IPS-NIHi7 (cell line): ENCODE measurements around the gene BIRC2.

Experiments
- DNase-seq: peaks from one replicate; pipeline ENCODE4 v3.0.0; 2012; ENCODE audit warnings: mixed read lengths; ENCODE audit errors: extremely low spot score

Gene BIRC2

DNA sequence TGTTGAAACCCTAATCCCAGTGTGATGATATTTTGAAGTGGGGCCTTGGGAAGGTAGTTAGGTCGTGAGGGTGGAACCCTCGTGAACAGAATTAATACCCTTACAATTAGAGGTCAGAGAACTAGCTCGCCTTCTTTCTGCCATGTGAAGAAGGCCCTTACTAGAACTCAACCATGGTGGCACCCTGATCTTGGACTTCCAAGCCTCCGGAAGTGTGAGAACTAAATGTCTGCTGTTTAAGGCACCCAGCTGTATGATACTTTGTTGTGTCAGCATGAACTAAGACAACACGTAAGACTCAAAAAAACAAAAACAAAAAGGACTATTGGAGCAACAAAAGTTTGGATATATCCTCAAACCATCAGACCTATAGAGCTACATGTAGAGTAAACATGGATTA lies 53.6 kb downstream of the BIRC2 start:
- no peak for DNase-seq

DNA sequence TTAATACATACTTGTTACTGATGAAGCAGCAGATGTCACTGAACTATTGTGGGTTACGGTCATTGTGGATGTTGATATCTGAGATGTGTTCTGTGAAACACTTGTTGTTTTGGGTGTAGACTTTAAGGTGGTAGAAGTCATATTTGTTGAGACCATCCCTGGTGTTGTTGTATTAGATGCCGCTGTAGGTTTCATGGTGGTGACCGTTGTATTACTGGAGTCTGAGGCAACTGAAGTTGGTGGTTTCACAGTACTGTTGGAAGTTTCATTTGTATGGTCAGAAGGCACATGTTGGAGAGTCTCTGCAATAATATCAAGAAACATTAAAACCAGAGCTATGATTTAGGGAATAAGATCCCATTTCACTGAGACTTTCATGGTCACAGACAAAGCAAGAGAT lies 54.9 kb downstream of the BIRC2 start:
- DNase-seq = no peak

DNA sequence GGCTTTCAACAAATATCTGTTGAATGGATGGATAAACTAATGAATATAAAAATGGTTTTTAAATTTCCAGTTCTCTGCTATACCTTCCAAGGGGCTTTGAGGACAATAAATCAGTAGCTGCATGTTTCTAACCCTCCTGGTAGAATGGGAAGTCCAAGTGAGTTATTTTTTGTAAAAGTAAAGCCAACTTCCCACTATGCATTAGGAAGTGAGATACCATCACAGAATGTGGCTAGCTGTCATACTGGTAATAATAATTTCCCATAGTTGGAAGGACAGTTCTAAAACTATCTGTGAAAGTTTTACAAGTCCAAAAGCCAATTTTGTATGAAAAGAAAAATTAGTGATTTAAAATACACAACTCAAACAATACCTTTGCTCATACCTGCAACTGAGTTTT lies 55.5 kb downstream of the BIRC2 start:
- no peak for DNase-seq

DNA sequence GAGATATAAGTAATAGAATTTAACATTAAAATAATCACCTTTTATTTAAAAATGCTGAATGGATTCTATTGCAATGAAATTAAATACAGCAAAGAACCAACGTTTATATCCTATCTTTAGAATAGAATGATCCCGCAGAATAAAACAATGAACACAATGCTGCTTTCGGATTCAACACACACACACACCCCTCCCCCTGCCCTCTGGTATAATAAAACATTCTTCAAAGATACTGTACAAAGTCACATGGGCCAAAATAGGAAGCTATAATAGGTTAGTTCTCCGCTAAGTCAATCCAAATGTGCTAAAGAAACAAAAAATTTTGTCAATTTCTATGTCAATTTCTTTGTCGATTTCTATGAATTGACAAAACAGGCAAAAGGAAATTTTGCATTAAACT lies 58.5 kb downstream of the BIRC2 start:
- no peak for DNase-seq

DNA sequence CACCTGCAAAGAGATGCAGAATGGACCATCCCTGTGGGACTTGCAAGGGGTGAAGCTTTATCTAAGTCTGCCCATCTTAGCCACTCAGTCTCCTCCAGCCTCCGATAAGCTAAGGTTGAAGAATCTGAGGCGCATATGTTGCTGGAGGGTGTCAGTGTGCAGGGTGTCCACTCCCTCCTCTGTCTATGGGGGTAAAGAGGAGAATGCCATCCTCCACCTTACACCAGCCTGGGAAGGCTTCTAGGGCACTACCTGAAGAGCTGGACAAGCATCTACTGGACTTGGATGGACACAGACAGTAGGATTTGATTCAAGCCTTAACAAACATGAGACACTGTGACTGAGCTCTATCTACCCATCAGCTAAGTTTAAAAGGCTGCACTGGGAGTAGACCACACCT lies 59.1 kb downstream of the BIRC2 start:
- no peak for DNase-seq

DNA sequence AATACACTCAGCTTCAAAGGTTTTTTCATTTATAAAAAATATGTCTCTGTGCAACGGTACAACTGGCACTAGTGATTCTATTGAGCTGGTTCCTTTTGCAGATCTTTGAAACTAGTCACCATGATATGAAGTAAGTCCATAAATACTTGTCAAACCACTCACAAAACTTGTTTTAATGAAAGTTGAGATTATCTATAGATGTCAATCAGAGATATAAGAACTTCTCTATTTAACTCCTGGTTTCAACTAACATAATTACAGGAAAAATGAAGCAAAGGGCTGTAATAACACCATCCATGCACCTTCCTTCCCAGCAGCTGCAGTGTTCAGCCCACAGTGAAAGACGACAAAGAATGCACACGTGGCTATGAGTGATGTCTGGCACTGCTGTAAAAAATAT lies 60.9 kb downstream of the BIRC2 start:
- no peak for DNase-seq

DNA sequence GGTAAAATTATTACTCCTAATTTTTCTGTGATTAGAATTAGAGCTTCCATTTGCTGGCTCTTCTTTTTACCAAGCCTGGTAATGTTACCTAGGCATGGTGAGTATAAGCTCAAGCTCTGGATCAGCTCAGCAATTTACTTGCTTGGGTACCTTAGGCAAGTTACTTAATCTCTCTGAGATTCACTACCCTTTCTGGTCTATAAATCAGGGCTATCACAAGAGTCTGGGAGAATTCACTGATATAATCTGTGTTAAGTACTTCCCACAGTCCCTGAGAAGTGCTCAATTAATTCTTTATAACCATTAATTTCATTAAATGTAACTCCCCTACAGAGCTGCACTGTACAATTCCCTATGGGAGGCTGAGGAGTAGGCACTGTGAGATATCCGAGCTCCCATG lies 61.3 kb downstream of the BIRC2 start:
- DNase-seq = no peak

DNA sequence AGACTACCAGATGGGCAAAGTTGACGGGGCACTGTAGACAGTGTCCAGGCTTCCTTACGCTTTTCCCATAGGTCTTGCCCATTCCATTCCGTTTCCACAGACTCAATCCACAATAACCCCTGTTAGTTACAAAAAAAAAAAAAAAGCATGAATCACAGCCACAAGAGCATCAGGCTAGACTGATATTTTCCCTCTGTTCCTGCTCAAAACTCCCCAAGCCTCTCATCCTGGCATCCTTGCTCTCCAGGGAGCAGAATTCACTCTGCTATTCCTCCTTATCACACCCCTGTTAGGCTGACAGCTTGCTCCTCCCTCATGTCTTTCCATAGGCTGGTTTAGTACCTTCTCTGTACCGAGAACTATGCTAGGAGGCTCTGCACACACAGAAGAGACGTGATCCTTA lies 63.4 kb downstream of the BIRC2 start:
- DNase-seq = peak; percentile 41

DNA sequence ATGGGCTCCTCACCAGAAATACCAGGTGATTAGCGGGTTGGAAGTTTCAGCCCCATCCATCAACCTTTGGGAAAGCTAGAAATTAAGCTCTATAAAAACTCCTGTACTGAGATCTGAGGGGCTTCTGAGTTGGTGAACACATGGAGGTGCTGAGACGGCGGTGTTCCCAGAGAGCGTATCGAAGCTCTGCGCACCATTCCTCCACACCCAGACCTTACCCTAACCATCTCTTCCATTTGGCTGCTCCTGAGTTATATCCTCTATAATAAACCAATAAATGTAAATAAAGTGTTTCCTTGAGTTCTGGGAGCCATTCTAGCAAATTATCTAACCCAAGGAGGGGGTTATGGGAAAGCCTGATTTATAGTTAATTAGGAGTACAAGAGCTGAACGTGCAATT lies 64.1 kb downstream of the BIRC2 start:
- DNase-seq = no peak

DNA sequence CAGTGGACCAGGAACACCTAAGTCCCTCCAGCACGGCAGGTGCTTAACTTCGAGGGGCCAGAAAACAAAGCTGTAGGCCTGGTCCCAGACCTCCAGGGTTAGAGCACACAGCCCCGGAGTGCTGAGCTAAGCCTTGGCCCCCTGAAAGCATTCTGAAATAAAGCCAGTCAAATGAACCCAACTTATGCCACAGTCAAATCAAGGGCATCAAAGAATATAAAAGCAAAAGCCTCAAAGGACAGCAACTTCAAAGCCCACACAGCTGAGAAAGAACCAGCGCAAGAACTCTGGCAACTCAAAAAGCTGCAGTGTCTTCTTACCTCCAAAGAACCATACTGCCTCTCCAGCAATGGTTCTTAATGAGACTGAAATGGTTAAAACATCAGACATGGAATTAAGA lies 66.5 kb downstream of the BIRC2 start:
- DNase-seq = no peak

DNA sequence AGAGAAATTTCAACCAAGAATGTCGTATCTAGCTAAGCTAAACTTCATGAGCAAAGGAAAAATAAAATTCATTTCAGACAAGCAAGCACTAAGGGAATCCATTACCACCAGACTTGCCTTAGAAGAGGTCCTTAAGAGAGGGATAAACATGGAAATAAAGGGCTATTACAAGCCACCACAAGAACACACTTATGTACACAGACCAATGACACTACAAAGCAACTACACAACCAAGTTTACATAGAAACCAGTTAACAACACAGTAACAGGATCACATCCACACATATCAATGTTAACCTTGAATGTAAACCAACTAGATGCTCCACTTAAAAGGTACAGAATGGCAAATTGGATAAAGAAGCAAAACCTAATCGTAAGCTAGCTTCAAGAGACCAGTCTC lies 67.5 kb downstream of the BIRC2 start:
- DNase-seq = no peak

DNA sequence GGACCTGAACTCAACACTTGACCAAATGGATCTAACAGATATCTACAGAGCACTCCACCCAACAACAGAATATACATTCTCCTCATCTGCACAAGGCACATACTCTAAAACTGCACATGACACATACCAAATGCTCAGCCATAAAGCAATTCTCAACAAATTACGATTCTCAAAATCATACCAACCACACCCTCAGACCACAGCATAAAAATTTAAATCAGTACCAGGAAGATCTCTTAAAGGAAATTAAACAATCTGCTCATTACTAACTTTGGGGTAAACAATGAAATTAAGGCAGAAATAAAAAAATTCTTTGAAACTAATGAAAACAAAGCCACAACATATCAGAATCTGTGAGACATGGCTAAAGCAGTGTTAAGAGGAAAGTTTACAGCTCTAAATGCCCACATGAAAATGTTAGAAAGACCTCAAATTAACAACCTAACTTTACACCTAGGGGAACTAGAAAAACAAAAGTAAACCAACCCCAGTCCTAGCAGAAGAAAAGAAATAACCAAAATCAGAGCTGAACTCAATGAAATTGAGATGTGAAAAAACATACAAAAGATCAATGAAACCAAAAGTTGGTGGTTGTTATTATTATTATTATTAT lies 68.4 kb downstream of the BIRC2 start:
- DNase-seq = no peak

DNA sequence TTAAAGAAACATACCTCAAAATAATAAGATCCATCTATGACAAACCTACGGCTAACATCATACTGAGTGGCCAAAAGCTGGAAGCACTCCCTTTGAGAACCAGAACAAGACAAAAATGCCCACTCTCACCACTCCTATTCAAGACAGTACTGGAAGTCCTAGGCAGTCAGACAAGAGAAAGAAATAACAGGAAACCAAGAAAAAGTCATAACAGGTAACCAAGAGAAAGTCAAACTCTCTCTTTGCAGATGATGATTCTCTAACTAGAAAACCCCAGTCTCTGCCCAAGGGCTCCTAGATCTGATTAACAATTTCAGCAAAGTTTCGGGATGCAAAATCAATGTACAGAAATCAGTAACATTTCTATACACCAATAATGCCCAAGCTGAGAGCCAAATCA lies 70.0 kb downstream of the BIRC2 start:
- no peak for DNase-seq

DNA sequence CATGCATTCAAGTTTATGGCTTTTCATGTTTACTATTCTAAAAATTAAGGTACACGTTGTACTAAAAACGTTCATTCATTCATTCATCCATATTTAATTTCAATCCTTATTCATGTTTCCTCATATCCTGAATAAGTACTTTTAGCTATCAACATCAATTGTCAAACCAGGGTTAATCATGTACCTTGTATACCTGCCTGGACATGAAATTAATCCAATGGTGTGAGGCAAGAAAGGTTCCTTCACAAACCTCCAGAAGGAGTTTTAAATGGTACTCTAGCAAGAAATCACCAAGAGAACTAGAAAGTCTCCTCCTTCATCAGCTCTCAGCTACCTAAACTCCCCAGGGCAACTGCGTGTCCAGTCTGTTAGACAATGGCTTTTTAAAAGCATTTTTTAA lies 72.2 kb downstream of the BIRC2 start:
- DNase-seq = no peak

DNA sequence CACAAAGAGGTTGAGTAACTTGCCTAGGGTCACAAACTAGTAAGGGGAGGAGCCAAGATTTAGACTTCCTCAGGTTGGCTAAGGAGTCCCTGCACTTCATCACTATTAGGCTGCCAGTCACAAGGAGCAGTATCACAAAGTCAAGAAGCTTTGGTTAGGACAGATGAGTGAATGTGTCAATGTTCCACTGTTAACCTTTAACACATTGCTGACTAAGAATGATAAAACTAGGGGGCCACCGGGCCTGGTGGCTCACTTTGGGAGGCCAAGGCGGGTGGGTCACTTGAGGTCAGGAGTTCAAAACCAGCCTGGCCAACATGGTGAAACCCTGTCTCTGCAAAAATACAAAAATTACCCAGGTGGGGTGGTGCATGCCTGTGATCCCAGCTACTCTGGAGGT lies 73.5 kb downstream of the BIRC2 start:
- no peak for DNase-seq

DNA sequence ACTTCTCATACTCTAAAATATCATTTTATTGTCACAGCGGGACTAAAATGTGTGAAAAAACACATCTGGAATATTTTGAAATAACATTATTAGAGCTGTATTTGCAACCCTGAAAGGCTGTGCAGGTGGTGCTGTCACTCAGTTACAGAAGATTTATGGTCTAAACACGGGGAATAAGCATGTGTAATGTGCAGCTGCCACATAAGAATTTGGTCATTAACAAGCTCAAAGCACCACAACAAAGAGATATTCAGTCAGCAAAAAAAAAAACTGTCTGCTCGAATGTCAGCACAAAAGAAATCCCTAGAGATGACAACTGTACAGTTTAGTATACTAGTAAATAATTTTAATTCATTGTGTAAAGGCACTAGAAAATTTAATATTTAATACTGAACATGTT lies 74.2 kb downstream of the BIRC2 start:
- no peak for DNase-seq

DNA sequence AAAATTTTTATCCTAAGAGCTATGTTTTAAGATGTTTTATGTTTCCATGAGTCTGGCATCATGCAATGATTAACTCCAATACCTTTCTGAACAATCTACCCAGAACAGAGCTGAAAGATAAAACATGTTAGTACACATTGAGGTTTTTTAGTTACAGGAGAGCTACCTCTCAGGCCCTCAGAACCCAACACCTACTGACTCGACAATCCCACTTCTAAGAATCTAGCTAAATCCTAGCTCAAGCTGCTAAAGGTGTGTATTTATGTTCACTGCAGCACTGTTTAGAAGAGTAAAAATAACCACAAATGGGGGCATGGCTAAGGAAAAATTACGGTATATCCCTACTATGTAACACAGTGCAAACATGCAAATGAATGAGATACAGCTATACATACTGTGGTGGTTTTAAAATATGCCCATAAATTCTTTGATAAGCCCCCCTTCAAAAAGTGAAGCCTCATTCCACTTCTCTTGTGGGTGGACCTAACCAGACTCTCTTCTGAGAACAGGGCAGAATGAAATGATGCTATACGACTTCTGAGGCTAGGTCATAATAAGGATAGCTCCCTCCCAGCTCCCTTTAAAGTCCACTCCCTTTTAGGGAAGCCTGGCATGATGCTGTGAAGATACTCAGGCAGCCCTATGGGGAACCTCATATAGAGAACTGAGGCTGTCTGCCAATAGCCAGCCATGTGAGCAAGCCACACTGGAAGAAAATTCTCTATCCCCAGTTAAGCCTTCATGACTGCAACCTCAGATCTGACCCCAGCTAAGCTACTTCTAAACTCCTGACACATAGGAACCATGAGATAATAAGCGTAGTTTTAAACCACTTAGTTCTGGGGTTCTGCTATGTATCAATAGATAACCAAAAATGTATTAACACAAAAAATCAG lies 76.1 kb downstream of the BIRC2 start:
- no peak for DNase-seq

DNA sequence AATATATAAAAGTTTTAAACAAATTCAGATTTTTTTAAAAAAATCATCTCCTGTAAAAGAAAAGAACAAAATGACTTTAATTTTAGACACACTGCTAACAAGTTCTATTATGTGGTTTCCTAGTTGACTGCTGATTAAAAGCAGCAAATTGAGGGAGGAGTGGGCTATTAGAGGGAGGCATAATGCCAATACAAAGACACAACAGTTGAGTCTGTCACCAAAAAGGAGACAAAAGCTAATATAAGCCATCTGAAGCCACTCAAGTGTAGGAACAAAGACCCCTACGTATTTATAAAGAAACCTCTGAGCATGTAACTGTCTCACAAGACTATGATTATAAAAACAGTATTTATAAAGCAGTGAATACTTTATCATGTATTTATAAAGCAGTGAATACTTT lies 76.9 kb downstream of the BIRC2 start:
- no peak for DNase-seq

DNA sequence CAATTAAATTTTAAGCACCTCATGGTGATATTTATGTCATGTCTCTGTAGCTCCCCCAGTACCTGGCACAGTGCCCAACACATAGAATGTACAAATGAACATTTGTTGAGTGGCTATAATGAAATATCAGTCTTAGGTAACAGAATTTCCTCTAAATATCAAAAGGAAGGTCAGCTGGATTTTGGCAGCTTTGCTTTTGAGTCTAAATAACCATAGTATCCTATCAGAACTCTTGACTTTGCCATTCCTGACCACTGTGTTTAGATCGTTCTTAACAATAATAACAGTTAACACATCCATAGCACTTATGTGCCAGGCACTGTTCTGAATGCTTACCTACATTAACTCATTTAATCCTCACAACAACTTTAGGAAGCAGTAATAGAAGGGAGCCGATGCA lies 79.0 kb downstream of the BIRC2 start:
- DNase-seq = no peak

DNA sequence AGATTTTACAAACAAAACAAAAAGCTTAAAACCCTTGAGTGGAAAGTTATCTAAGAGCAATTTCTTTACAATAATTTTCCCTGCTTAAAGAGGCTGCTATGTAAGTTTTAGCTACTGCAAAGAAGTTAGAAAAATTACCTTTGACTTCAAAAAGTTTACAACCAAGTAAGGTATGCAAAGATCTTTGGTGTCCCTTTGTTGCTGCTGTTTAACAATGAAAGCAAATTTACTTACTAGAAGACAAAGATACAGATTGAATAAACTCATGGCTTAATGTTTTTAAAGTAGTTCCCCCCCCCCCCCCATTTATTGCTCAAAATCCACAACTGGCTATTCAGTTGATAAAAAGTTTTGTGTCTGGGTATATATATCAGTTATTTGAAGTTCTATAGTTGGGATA lies 79.6 kb downstream of the BIRC2 start:
- DNase-seq = no peak

DNA sequence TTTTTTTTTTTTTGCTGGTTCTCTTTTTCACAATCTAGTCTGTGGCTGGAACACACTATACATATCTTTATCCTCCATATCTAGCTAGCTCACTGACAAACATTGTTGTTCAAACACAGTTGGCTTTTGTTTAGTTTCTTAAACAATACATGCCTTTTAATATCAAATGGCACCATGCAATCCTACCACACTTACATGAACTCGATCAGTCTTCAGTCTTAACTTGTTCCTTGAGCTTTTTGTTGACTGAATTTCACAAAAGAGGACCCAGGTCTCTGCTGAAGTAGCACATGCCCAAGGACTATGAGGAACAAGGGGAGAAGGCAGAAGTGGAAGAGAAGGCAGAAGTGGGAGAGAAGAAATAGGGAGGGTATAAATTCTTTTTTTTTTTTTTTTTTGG lies 80.1 kb downstream of the BIRC2 start:
- no peak for DNase-seq
